HL-60 (cell line): ENCODE results near the gene ADGRB3.

Experiments
- CTCF ChIP-seq: IDR thresholded peaks from one replicate; pipeline ENCODE4 v1.5.1; 2011; ENCODE audit warnings: low read length, control low read depth, inconsistent platforms; ENCODE audit not compliant: insufficient read depth
- SPI1 ChIP-seq: IDR thresholded peaks from 2 replicates; pipeline ENCODE4 v1.6.1; 2012; ENCODE audit warnings: low read depth, mild to moderate bottlenecking, borderline replicate concordance

- no peak for TF ChIP-seq CTCF
- no peak for TF ChIP-seq SPI1
Observed at GRCh38 chr6:69390125-69390524, 755.0 kb downstream of the ADGRB3 start.
